Measurements from ENCODE around the gene PRRT4. TPM values are rescaled to one million over a fixed set of nuclear protein-coding genes. Genes with fewer than 3 reads are reported as not detected.
A peak's percentile ranks its signal among the peaks of the same experiment; 100 is the strongest.

The PRRT4 gene
- total and polyA plus RNA-seq, 9 of the 15 experiments (the other 6 are each of a cell fraction or from before 2014, with no cell fraction given) = not detected

DNA sequence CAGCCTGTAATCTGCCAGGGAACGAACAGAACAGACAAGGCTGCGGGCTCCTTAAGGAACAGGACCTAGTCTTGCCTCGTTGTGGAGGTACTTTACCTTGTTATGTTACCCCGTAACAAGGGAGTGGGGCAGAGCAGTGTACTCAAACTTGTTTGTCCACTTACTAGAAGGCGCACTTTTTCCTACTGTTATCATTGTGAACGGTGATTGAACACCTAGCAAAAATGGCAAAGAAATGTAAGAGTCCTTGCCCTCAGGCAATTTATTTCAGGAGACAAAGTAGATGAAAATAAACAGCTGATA, 48.9 kb upstream of the PRRT4 start:
- FAIRE-seq = peak; percentile 66
- Histone ChIP-seq H3K9ac (ENCODE audit: insufficient read depth in 1 of 2, low read depth in 2 of 2, low read length in 2 of 2) (peak overlapping the region; percentile 63 to 94), H3K79me2 (ENCODE audit: control insufficient read depth, insufficient read depth, low read length) (peaks cover 9% of the 10 kb centered on the region), H3K27me3 (ENCODE audit: control insufficient read depth in 2 of 2, insufficient read depth in 2 of 2, low read length in 2 of 2) (no peaks in the 10 kb centered on the region), H2AFZ (ENCODE audit: low read depth, low read length) (peak overlapping the region; percentile 97), H3K4me3 (peak overlapping the region; percentile 49), H3K4me2 (ENCODE audit: insufficient read depth, low read length) (peak overlapping the region; percentile 96), H3K4me1 (replicated peaks in 1 of 2; ENCODE audit: control insufficient read depth in 2 of 2, insufficient read depth in 2 of 2, low read length in 2 of 2) (peaks cover 36 to 49% of the 10 kb centered on the region in 2 experiments), H4K20me1 (replicated peaks; ENCODE audit: control insufficient read depth, insufficient read depth, low read length) (no peaks in the 10 kb centered on the region), H3K36me3 (ENCODE audit: control insufficient read depth, insufficient read depth, low read length) (no peaks in the 10 kb centered on the region), H3K9me1 (ENCODE audit: control insufficient read depth, insufficient read depth, low read length) (no peaks in the 10 kb centered on the region), H3K27ac (ENCODE audit: extremely low read depth, low read depth, low read length) (peak overlapping the region; percentile 20; the same call in 2 of the 3 replicates), H3K9me3 (replicated peaks; ENCODE audit: control insufficient read depth, insufficient read depth, low read depth, low read length) (no peaks in the 10 kb centered on the region)
- BruUV-seq (replicated peaks) = no TSS peak
- ATAC-seq = no peak
- intact Hi-C loops (cut with micrococcal nuclease) = no loop called here
- CTCF ChIA-PET (ENCODE audit: low intra/inter-chr PET ratio) = no interaction called here
- 1% methylated on average over 6 of the region's 6 CpGs for WGBS (ENCODE audit: insufficient coverage, low coverage, missing lambda C conversion rate)
- no peak for DNase-seq (ENCODE audit: extremely low read depth in 1 of 4, low spot score in 3 of 4)
- POLR2A ChIA-PET = interaction anchor here (1.0 to 2.6 kb wide), 2 partner anchors 14 to 66 kb away, joined by 3 to 10 read pairs; partner anchors contain the start of gene RBM28
- in situ Hi-C loops (cut with MboI) = no loop called here
- TF ChIP-seq GABPB1 (CRISPR knock-in tag; IDR thresholded peaks at IDR 0.05) (peak; percentile 48; the same call in 1 of the 2 replicates), POLR2AphosphoS2 (IDR thresholded peaks at IDR 0.05; ENCODE audit: low read length) (no peak), MED1 (CRISPR knock-in tag; IDR thresholded peaks at IDR 0.05; ENCODE audit: borderline replicate concordance) (no peak), CHD2 (IDR thresholded peaks at IDR 0.05; ENCODE audit: low read depth, low read length) (no peak), ZNF282 (CRISPR knock-in tag; IDR thresholded peaks at IDR 0.05) (no peak), MCM2 (IDR thresholded peaks at IDR 0.05; ENCODE audit: low read depth) (no peak), BRCA1 (IDR thresholded peaks at IDR 0.05) (no peak), BRCA1 (CRISPR knock-in tag; IDR thresholded peaks at IDR 0.05) (no peak), ZKSCAN1 (IDR thresholded peaks at IDR 0.05; ENCODE audit: low read depth, low read length) (no peak), MTA1 (IDR thresholded peaks at IDR 0.05; ENCODE audit: borderline replicate concordance) (0 out of 2 replicates have a peak, but pooled peaks have one; percentile 31), SMARCB1 (IDR thresholded peaks at IDR 0.05; ENCODE audit: insufficient read length, low read depth) (no peak), LARP7 (IDR thresholded peaks at IDR 0.05) (no peak), EHMT2 (IDR thresholded peaks at IDR 0.05) (no peak), ZNF445 (CRISPR knock-in tag; IDR thresholded peaks at IDR 0.05; ENCODE audit: low read depth) (no peak), KLF6 (CRISPR knock-in tag; IDR thresholded peaks at IDR 0.05; ENCODE audit: borderline replicate concordance) (no peak)
- TF ChIP-seq, protein P1, sequence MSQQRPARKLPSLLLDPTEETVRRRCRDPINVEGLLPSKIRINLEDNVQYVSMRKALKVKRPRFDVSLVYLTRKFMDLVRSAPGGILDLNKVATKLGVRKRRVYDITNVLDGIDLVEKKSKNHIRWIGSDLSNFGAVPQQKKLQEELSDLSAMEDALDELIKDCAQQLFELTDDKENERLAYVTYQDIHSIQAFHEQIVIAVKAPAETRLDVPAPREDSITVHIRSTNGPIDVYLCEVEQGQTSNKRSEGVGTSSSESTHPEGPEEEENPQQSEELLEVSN (IDR thresholded peaks at IDR 0.05; ENCODE audit: borderline replicate concordance in 1 of 2, extremely low read depth in 1 of 2, insufficient read depth in 1 of 2, insufficient read length in 1 of 2, low read depth in 1 of 2, low read length in 1 of 2, poor library complexity in 1 of 2, severe bottlenecking in 1 of 2) = no peak
- TF ChIP-seq, protein P2, sequence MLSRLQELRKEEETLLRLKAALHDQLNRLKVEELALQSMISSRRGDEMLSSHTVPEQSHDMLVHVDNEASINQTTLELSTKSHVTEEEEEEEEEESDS (CRISPR knock-in tag; IDR thresholded peaks at IDR 0.05) = no peak
- TF ChIP-seq, protein P3, sequence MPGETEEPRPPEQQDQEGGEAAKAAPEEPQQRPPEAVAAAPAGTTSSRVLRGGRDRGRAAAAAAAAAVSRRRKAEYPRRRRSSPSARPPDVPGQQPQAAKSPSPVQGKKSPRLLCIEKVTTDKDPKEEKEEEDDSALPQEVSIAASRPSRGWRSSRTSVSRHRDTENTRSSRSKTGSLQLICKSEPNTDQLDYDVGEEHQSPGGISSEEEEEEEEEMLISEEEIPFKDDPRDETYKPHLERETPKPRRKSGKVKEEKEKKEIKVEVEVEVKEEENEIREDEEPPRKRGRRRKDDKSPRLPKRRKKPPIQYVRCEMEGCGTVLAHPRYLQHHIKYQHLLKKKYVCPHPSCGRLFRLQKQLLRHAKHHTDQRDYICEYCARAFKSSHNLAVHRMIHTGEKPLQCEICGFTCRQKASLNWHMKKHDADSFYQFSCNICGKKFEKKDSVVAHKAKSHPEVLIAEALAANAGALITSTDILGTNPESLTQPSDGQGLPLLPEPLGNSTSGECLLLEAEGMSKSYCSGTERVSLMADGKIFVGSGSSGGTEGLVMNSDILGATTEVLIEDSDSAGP (CRISPR knock-in tag; IDR thresholded peaks at IDR 0.05) = no peak
- TF ChIP-seq, protein P4, sequence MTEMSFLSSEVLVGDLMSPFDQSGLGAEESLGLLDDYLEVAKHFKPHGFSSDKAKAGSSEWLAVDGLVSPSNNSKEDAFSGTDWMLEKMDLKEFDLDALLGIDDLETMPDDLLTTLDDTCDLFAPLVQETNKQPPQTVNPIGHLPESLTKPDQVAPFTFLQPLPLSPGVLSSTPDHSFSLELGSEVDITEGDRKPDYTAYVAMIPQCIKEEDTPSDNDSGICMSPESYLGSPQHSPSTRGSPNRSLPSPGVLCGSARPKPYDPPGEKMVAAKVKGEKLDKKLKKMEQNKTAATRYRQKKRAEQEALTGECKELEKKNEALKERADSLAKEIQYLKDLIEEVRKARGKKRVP (CRISPR knock-in tag; IDR thresholded peaks at IDR 0.05) = no peak

Data from K562 (cell line).